ENCODE data around the gene TMEM79.
A peak's percentile ranks its signal among the peaks of the same experiment; 100 is the strongest.

Gene TMEM79

GRCh38 chr1:156262461-156263287 lies 21.5 kb upstream of the TMEM79 start:
- no peak for TF ChIP-seq CTCF (IDR thresholded peaks at IDR 0.05)
- DNase-seq (ENCODE audit: low spot score): no peak
- H3K27ac ChIP-seq: no peak overlapping the region
- no peak overlapping the region for H3K4me3 ChIP-seq

- H3K4me3 ChIP-seq: no peak overlapping the region
- TF ChIP-seq CTCF (IDR thresholded peaks at IDR 0.05): no peak
- no peak for DNase-seq (ENCODE audit: low spot score)
- H3K27ac ChIP-seq: no peak overlapping the region
Measured at GRCh38 chr1:156263288-156263655, 20.9 kb upstream of the TMEM79 start.

- TF ChIP-seq CTCF (IDR thresholded peaks at IDR 0.05): no peak
- H3K27ac ChIP-seq: no peak overlapping the region
- no peak overlapping the region for H3K4me3 ChIP-seq
- no peak for DNase-seq (ENCODE audit: low spot score)
Measured at GRCh38 chr1:156266051-156266450, 18.1 kb upstream of the TMEM79 start.

- no peak for TF ChIP-seq CTCF (IDR thresholded peaks at IDR 0.05)
- H3K27ac ChIP-seq: no peak overlapping the region
- no peak overlapping the region for H3K4me3 ChIP-seq
- DNase-seq (ENCODE audit: low spot score): no peak
Measured at GRCh38 chr1:156268336-156268735, 15.8 kb upstream of the TMEM79 start.

GRCh38 chr1:156270314-156270713 lies 13.8 kb upstream of the TMEM79 start:
- TF ChIP-seq CTCF (IDR thresholded peaks at IDR 0.05): no peak
- no peak overlapping the region for H3K27ac ChIP-seq
- no peak overlapping the region for H3K4me3 ChIP-seq
- no peak for DNase-seq (ENCODE audit: low spot score)

GRCh38 chr1:156276532-156276931 lies 7.6 kb upstream of the TMEM79 start:
- H3K27ac ChIP-seq: peak overlapping the region in 1 of 2 donors; percentile 51
- TF ChIP-seq CTCF (IDR thresholded peaks at IDR 0.05): no peak
- no peak for DNase-seq (ENCODE audit: low spot score)
- H3K4me3 ChIP-seq: no peak overlapping the region

- Histone ChIP-seq H3K27ac (peak overlapping the region in 1 of 2 donors; percentile 51), H3K4me3 (no peak overlapping the region)
- TF ChIP-seq CTCF (IDR thresholded peaks at IDR 0.05): no peak
- DNase-seq (ENCODE audit: low spot score): no peak
Measured at GRCh38 chr1:156276966-156277381, 7.2 kb upstream of the TMEM79 start.
